Measurements from ENCODE around the gene SHPK. TPM values are rescaled to one million over a fixed set of nuclear protein-coding genes. Genes with fewer than 3 reads are reported as not detected.

SHPK gene
- total RNA-seq, 1 experiment from 2014 or later: 19.6 TPM

DNA sequence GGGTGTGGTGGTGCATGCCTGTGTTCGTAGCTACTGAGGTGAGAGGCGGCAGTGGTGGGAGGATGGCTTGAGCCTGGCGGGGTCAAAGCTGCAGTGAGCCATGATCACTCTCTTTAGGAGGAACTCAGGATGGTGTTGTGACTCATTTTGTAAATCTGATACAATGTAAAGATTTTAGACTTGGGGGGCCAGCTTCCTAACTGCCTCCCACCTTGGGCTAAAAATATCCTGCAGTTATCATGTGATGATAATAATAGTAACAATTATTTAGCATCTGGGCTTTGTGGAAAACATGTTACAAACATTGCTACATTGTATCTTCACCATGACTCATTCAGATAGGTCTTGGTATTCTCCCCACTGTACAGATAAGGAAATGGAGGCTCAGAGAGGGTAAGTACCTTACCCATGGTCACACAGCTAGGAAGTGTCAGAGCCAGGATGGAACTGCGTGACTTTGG lies 7.9 kb upstream of the SHPK start (continued):
- no peak for TF ChIP-seq EZH2 (IDR thresholded peaks at IDR 0.05)

DNA sequence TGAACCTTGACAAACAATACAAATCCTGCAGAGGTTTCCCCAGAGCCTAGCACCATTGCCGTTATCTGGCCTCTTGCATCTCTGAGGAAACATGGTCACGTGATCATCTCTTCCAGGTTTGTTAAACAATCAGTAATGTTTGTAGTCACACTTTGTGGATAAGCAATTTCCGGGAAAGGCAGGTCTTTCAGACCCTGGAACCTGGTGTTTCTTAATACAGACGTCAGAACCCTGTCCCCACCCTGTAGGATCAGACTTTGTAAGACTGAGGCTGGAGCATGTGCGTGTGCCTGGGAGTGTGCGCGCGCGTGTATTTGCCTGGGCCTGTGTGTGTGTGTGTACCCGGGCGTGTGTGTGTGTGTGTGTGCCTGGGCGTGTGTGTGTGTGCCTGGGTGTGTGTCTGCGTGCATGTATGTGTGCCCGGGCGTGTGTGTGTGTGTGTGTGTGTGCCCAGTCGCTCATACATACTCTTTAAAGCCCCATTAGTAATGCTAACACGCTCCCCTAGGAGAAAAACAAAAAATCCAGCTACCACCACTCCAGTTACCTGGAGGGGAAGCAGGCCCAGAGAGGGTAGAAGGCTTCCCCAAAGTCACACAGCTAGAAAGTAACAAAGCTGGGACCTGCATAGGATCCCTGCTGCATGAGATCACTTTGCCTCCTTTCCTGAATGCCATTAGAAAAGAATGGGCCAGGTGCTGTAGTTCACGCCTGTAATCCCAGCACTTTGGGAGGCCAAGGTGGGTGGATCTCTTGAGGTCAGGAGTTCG lies 5.9 kb upstream of the SHPK start:
- no peak overlapping the region for H3K4me2 ChIP-seq (ENCODE audit: low read length)
- no peaks in the 10 kb centered on the region for H3K9me3 ChIP-seq (ENCODE audit: control insufficient read depth in 1 of 2, insufficient read depth in 1 of 2, low read depth in 1 of 2, low read length in 2 of 2)
- no peaks in the 10 kb centered on the region for H3K36me3 ChIP-seq (ENCODE audit: control insufficient read depth in 1 of 2, insufficient read depth in 2 of 2, low read length in 2 of 2)
- POLR2A ChIA-PET: no interaction called here
- no peak overlapping the region for H3K27ac ChIP-seq (ENCODE audit: low read depth, low read length)
- CTCF ChIA-PET: no interaction called here
- TF ChIP-seq SIN3A (IDR thresholded peaks at IDR 0.05; ENCODE audit: low read depth) (no peak), POLR2A (IDR thresholded peaks at IDR 0.05; ENCODE audit: borderline replicate concordance, extremely low read depth, insufficient read depth, insufficient read length) (no peak), ZFX (IDR thresholded peaks at IDR 0.05) (no peak), RAD21 (IDR thresholded peaks at IDR 0.05; ENCODE audit: low read depth) (no peak), FOSL1 (IDR thresholded peaks at IDR 0.05; ENCODE audit: low read depth) (no peak), CBX3 (IDR thresholded peaks at IDR 0.05; ENCODE audit: low read depth) (no peak), POLR2AphosphoS5 (IDR thresholded peaks at IDR 0.05; ENCODE audit: low read depth, low read length) (no peak)
- TF ChIP-seq, protein P1, sequence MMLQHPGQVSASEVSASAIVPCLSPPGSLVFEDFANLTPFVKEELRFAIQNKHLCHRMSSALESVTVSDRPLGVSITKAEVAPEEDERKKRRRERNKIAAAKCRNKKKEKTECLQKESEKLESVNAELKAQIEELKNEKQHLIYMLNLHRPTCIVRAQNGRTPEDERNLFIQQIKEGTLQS (IDR thresholded peaks at IDR 0.05): no peak
- RAD21 ChIA-PET (ENCODE audit: low non-redundant PET in 1 of 2, low total read pairs in 2 of 2, uncharacterized antibody in 2 of 2, unreplicated experiment in 2 of 2): no interaction called here
- no peaks in the 10 kb centered on the region for H3K27me3 ChIP-seq (ENCODE audit: insufficient read depth, low read length)
- intact Hi-C loops (cut with micrococcal nuclease): no loop called here
- no TSS peak for BruUV-seq (replicated peaks)
- H3K9ac ChIP-seq (ENCODE audit: low read length): no peak overlapping the region
- no peaks in the 10 kb centered on the region for H4K20me1 ChIP-seq (ENCODE audit: insufficient read depth)
- ATAC-seq (no peak), DNase-seq (ENCODE audit: low read depth, low spot score) (no peak)
- no peak overlapping the region for H3K4me3 ChIP-seq (replicated peaks in 1 of 2; ENCODE audit: low read depth in 1 of 2, low read length in 2 of 2)
- no peaks in the 10 kb centered on the region for H3K79me2 ChIP-seq (ENCODE audit: insufficient read depth, low read length)
- no peaks in the 10 kb centered on the region for H3K9me2 ChIP-seq (ENCODE audit: insufficient read depth)
- peaks cover 0 to 4% of the 10 kb centered on the region in 2 experiments; a peak in 1 of 4 replicates for H3K4me1 ChIP-seq (ENCODE audit: control insufficient read depth in 1 of 2, insufficient read depth in 2 of 2, low read length in 2 of 2)
- H2AFZ ChIP-seq (ENCODE audit: low read depth, low read length, poor library complexity, severe bottlenecking): no peak overlapping the region

DNA sequence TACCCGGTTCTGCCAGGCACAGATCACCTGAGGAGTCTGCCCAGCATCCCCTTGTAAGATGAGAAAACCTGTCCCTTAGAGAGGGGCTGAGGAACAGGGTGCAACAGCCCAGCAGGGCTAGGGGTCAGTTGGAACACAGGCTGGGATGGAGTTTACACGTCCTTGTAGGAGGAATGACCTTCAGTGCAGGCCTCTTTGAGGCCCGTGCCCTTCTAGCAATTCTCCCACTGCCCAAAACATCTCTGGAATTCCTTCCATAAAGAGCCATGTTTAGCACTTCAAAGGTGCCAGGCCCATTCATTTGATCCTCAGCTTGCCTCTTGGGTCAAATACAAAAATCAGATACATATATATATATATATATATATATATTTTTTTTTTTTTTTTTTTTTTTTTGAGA lies 5.0 kb upstream of the SHPK start:
- ATAC-seq: no peak
- intact Hi-C loops (cut with micrococcal nuclease): no loop called here
- H3K9ac ChIP-seq (ENCODE audit: low read length): no peak overlapping the region
- POLR2A ChIA-PET: no interaction called here
- no peaks in the 10 kb centered on the region for H3K9me2 ChIP-seq (ENCODE audit: insufficient read depth)
- no peaks in the 10 kb centered on the region for H3K27me3 ChIP-seq (ENCODE audit: insufficient read depth, low read length)
- peaks cover 0 to 8% of the 10 kb centered on the region in 2 experiments; a peak in 1 of 4 replicates for H3K4me1 ChIP-seq (ENCODE audit: control insufficient read depth in 1 of 2, insufficient read depth in 2 of 2, low read length in 2 of 2)
- CTCF ChIA-PET: no interaction called here
- H3K4me2 ChIP-seq (ENCODE audit: low read length): no peak overlapping the region
- RAD21 ChIA-PET (ENCODE audit: low non-redundant PET in 1 of 2, low total read pairs in 2 of 2, uncharacterized antibody in 2 of 2, unreplicated experiment in 2 of 2): no interaction called here
- no peaks in the 10 kb centered on the region for H3K9me3 ChIP-seq (ENCODE audit: control insufficient read depth in 1 of 2, insufficient read depth in 1 of 2, low read depth in 1 of 2, low read length in 2 of 2)
- no peak overlapping the region for H3K4me3 ChIP-seq (replicated peaks in 1 of 2; ENCODE audit: low read depth in 1 of 2, low read length in 2 of 2)
- no peaks in the 10 kb centered on the region for H4K20me1 ChIP-seq (ENCODE audit: insufficient read depth)
- H3K79me2 ChIP-seq (ENCODE audit: insufficient read depth, low read length): peaks cover under 1% of the 10 kb centered on the region; the same call in 1 of the 2 replicates
- H2AFZ ChIP-seq (ENCODE audit: low read depth, low read length, poor library complexity, severe bottlenecking): no peak overlapping the region
- no peak overlapping the region for H3K27ac ChIP-seq (ENCODE audit: low read depth, low read length)
- H3K36me3 ChIP-seq (ENCODE audit: control insufficient read depth in 1 of 2, insufficient read depth in 2 of 2, low read length in 2 of 2): no peaks in the 10 kb centered on the region
- no peak for DNase-seq (ENCODE audit: low read depth, low spot score)
- no TSS peak for BruUV-seq (replicated peaks)
- TF ChIP-seq POLR2AphosphoS5 (IDR thresholded peaks at IDR 0.05; ENCODE audit: low read depth, low read length) (no peak), FOSL1 (IDR thresholded peaks at IDR 0.05; ENCODE audit: low read depth) (no peak), EGR1 (IDR thresholded peaks at IDR 0.05; ENCODE audit: low read depth) (no peak)
- TF ChIP-seq, protein P2, sequence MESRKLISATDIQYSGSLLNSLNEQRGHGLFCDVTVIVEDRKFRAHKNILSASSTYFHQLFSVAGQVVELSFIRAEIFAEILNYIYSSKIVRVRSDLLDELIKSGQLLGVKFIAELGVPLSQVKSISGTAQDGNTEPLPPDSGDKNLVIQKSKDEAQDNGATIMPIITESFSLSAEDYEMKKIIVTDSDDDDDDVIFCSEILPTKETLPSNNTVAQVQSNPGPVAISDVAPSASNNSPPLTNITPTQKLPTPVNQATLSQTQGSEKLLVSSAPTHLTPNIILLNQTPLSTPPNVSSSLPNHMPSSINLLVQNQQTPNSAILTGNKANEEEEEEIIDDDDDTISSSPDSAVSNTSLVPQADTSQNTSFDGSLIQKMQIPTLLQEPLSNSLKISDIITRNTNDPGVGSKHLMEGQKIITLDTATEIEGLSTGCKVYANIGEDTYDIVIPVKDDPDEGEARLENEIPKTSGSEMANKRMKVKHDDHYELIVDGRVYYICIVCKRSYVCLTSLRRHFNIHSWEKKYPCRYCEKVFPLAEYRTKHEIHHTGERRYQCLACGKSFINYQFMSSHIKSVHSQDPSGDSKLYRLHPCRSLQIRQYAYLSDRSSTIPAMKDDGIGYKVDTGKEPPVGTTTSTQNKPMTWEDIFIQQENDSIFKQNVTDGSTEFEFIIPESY (IDR thresholded peaks at IDR 0.05; ENCODE audit: extremely low read depth, insufficient replicate concordance, low read length): no peak
- TF ChIP-seq, protein P3, sequence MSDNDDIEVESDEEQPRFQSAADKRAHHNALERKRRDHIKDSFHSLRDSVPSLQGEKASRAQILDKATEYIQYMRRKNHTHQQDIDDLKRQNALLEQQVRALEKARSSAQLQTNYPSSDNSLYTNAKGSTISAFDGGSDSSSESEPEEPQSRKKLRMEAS (IDR thresholded peaks at IDR 0.05): no peak
- TF ChIP-seq, protein P4, sequence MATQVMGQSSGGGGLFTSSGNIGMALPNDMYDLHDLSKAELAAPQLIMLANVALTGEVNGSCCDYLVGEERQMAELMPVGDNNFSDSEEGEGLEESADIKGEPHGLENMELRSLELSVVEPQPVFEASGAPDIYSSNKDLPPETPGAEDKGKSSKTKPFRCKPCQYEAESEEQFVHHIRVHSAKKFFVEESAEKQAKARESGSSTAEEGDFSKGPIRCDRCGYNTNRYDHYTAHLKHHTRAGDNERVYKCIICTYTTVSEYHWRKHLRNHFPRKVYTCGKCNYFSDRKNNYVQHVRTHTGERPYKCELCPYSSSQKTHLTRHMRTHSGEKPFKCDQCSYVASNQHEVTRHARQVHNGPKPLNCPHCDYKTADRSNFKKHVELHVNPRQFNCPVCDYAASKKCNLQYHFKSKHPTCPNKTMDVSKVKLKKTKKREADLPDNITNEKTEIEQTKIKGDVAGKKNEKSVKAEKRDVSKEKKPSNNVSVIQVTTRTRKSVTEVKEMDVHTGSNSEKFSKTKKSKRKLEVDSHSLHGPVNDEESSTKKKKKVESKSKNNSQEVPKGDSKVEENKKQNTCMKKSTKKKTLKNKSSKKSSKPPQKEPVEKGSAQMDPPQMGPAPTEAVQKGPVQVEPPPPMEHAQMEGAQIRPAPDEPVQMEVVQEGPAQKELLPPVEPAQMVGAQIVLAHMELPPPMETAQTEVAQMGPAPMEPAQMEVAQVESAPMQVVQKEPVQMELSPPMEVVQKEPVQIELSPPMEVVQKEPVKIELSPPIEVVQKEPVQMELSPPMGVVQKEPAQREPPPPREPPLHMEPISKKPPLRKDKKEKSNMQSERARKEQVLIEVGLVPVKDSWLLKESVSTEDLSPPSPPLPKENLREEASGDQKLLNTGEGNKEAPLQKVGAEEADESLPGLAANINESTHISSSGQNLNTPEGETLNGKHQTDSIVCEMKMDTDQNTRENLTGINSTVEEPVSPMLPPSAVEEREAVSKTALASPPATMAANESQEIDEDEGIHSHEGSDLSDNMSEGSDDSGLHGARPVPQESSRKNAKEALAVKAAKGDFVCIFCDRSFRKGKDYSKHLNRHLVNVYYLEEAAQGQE (IDR thresholded peaks at IDR 0.05; ENCODE audit: low read depth): no peak

Measured in HCT116 (cell line).